Peyer's patch (tissue), 4 donors: ENCODE data around the gene CIZ1.

Experiments
- CTCF ChIP-seq, 6 experiments: fragments of 450-650 bp in 4 of 6; fragments of 200-600 bp in 2 of 6; sonication (generic) in 1 of 6; IDR thresholded peaks; one replicate each; pipeline ENCODE4 v1.5.1; 2017 to 2019; ENCODE audit warnings: antibody characterized with exemption in 6 of 6, mild to moderate bottlenecking in 3 of 6, moderate library complexity in 1 of 6
- POLR2A ChIP-seq, 2 donors: fragments of 450-650 bp; IDR thresholded peaks; one replicate each; pipeline ENCODE4 v1.5.1; 2017; ENCODE audit warnings: antibody characterized with exemption in 2 of 2, mild to moderate bottlenecking in 2 of 2, moderate library complexity in 2 of 2

DNA sequence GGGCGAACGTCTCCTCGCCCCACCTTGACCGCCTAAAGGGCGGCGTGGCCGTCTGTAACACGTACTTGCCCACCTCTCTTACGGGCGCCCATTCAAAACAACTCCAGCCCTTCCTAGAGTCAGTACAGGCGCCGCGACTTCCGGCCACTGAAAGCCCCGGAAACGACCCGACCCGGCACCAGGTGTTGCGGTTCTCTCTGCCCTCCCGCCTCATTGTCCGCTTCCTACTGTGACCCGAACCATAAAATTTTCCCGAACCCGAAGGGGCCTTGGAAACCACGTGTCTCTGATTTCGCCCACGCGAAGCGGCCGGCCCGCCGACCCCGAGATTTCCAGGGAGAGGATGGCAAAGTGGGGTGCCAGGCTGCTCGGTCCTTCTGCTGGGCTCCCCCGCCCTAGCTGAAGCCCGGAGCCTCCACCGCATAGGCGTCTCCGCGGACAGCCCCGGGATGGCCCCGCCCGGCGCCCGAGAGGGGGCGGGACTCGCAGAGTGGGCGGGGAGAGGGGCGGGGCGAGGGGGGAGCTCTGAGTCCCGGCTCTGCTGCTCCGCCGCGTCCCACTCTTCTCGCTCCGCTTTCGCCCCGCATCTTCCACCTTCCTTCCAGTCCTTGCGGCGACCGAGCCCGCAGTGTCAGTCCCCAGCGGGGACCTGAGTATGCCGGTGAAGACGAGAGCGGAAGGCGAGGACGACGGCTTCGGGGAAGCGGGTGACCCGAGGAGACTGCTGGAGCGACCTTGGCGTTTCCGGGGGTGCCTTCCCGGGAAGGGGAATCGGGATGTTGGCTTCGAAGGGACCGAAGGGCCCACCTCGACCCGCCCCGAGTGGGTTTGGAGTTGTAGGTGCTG is 63.2 kb downstream of the CIZ1 start:
- TF ChIP-seq CTCF (IDR thresholded peaks at IDR 0.05), result no peak
- peak; percentile 34 to 58 for TF ChIP-seq POLR2A (IDR thresholded peaks at IDR 0.05)
